Neural cell (in vitro differentiated cells): Measurements from ENCODE around the gene F7. TPM values are rescaled to one million over a fixed set of nuclear protein-coding genes. Genes with fewer than 3 reads are reported as not detected.

ENCODE experiments used
- H2AFZ ChIP-seq: fragments of 200-600, 300-800 bp; sonication (generic), shearing (Covaris generic); 2 replicates; pipeline ENCODE4 v1.6.0; 2014; ENCODE audit warnings: low read depth, mild to moderate bottlenecking, antibody characterized with exemption, low read length, moderate library complexity
- H3F3A ChIP-seq: fragments of 200-600 bp; shearing (Covaris generic); 2 replicates; pipeline ENCODE4 v1.6.1; 2016; ENCODE audit warnings: mild to moderate bottlenecking, moderate library complexity, mixed read lengths, antibody characterized with exemption, low read length; ENCODE audit not compliant: insufficient read depth, poor library complexity, severe bottlenecking
- H3K27ac ChIP-seq: fragments of 200-600, 300-800 bp; sonication (generic), shearing (Covaris generic); 2 replicates; pipeline ENCODE4 v1.5.1; 2014; ENCODE audit warnings: mild to moderate bottlenecking, low read length, moderate library complexity
- H3K27me3 ChIP-seq: fragments of 300-800, 200-600 bp; sonication (generic), shearing (Covaris generic); 2 replicates; pipeline ENCODE4 v1.6.0; 2014; ENCODE audit warnings: mild to moderate bottlenecking, low read depth, low read length, moderate library complexity; ENCODE audit not compliant: insufficient read depth
- H3K36me3 ChIP-seq: fragments of 300-800, 200-600 bp; sonication (generic), shearing (Covaris generic); 2 replicates; pipeline ENCODE4 v1.5.1; 2014; ENCODE audit warnings: mild to moderate bottlenecking, antibody characterized with exemption, low read length, moderate library complexity; ENCODE audit not compliant: insufficient read depth
- H3K4me2 ChIP-seq: fragments of 300-800, 200-600 bp; sonication (generic), shearing (Covaris generic); 2 replicates; pipeline ENCODE4 v1.6.0; 2014; ENCODE audit warnings: mild to moderate bottlenecking, low read length
- H3K4me3 ChIP-seq: fragments of 300-800, 200-600 bp; sonication (generic), shearing (Covaris generic); 2 replicates; pipeline ENCODE4 v1.5.1; 2014; ENCODE audit warnings: mild to moderate bottlenecking, low read length, moderate library complexity
- H3K79me2 ChIP-seq: fragments of 200-600 bp; shearing (Covaris generic); replicated peaks from 2 replicates; pipeline ENCODE4 v1.6.0; 2014; ENCODE audit warnings: mild to moderate bottlenecking, low read length, moderate library complexity; ENCODE audit not compliant: insufficient read depth
- H3K9ac ChIP-seq: fragments of 300-800, 200-600 bp; sonication (generic), shearing (Covaris generic); 2 replicates; pipeline ENCODE4 v1.6.1; 2016; ENCODE audit warnings: mild to moderate bottlenecking, low read length, mixed read lengths
- H3K9me2 ChIP-seq: fragments of 200-600 bp; shearing (Covaris generic); 2 replicates; pipeline ENCODE4 v1.6.1; 2016; ENCODE audit warnings: mild to moderate bottlenecking, low read length, mixed read lengths; ENCODE audit not compliant: insufficient read depth
- H3K9me3 ChIP-seq: fragments of 200-600, 300-800 bp; sonication (generic), shearing (Covaris generic); 2 replicates; pipeline ENCODE4 v1.6.1; 2016; ENCODE audit warnings: mild to moderate bottlenecking, mixed run types, low read length, moderate library complexity, mixed read lengths
- H4K20me1 ChIP-seq: fragments of 200-600 bp; shearing (Covaris generic); 2 replicates; pipeline ENCODE4 v1.6.1; 2016; ENCODE audit warnings: mild to moderate bottlenecking, mixed run types; ENCODE audit not compliant: insufficient read depth
- CTCF ChIP-seq: fragments of 450-650 bp; IDR thresholded peaks from 2 replicates; pipeline ENCODE4 v1.5.1; 2014; ENCODE audit warnings: antibody characterized with exemption, mild to moderate bottlenecking, moderate library complexity; ENCODE audit not compliant: poor library complexity, severe bottlenecking
- MXI1 ChIP-seq: fragments of 450-650 bp; conservative IDR thresholded peaks from 2 replicates; pipeline ENCODE4 v1.6.1; 2014; ENCODE audit warnings: antibody characterized with exemption, mild to moderate bottlenecking; ENCODE audit not compliant: poor library complexity, severe bottlenecking
- POLR2AphosphoS5 ChIP-seq: IDR thresholded peaks from 2 replicates; pipeline ENCODE4 v1.6.1; 2012
- RAD21 ChIP-seq: fragments of 450-650 bp; conservative IDR thresholded peaks from 2 replicates; pipeline ENCODE4 v1.6.1; 2014; ENCODE audit warnings: antibody characterized with exemption, mild to moderate bottlenecking, moderate library complexity
- REST ChIP-seq: IDR thresholded peaks from 2 replicates; pipeline ENCODE4 v1.6.1; 2012; ENCODE audit warnings: borderline replicate concordance
- SMC3 ChIP-seq: fragments of 450-650 bp; conservative IDR thresholded peaks from 2 replicates; pipeline ENCODE4 v1.6.1; 2014; ENCODE audit warnings: antibody characterized with exemption, mild to moderate bottlenecking, moderate library complexity; ENCODE audit not compliant: poor library complexity
- polyA plus RNA-seq: library from polyadenylated mRNA; depleted of rRNA; stranded (reverse); fragments of >200 nt; gene quantifications from 2 replicates; pipeline ENCODE4 v1.2.3, GENCODE V29; 2014

The F7 gene
- polyA plus RNA-seq, 1 donor from 2014 or later: 0.32 TPM

- no peaks in the 10 kb centered on the region for H3K9me2 ChIP-seq
- no peak within 1 kb of the TSS for H3K4me2 ChIP-seq
- no peaks in the 10 kb centered on the region for H3K36me3 ChIP-seq
- H3K27me3 ChIP-seq: no peaks in the 10 kb centered on the region
- no peak within 1 kb of the TSS for H3K27ac ChIP-seq
- no peak within 1 kb of the TSS for H2AFZ ChIP-seq
- H3K9ac ChIP-seq: no peak within 1 kb of the TSS
- H3K4me3 ChIP-seq: no peak within 1 kb of the TSS
- TF ChIP-seq POLR2AphosphoS5 (no peak), RAD21 (no peak), MXI1 (no peak)
- H3K79me2 ChIP-seq: no peaks in the 10 kb centered on the region
- no peaks in the 10 kb centered on the region for H3K9me3 ChIP-seq
- no peaks in the 10 kb centered on the region for H4K20me1 ChIP-seq
- no peaks in the 10 kb centered on the region for H3F3A ChIP-seq
These were observed 17.1 kb downstream of the F7 start, which contains the start of gene F10 for GRCh38 chr13:113122550-113123225. TSS of gene F10 (plus strand) at chr13:113122799. CDS start at chr13:113122856, 57 bp downstream.

GRCh38 chr13:113123226-113124201, 17.9 kb downstream of the F7 start:
- Histone ChIP-seq H3F3A (no peaks in the 10 kb centered on the region), H3K9me2 (no peaks in the 10 kb centered on the region), H3K79me2 (no peaks in the 10 kb centered on the region), H3K27ac (no peak overlapping the region), H3K9ac (no peak overlapping the region), H4K20me1 (no peaks in the 10 kb centered on the region), H3K4me2 (no peak overlapping the region), H3K36me3 (no peaks in the 10 kb centered on the region), H2AFZ (no peak overlapping the region), H3K9me3 (no peaks in the 10 kb centered on the region), H3K27me3 (no peaks in the 10 kb centered on the region), H3K4me3 (no peak overlapping the region)
- TF ChIP-seq SMC3 (no peak), POLR2AphosphoS5 (no peak), MXI1 (no peak), REST (no peak), CTCF (no peak)
